Measurements from ENCODE around the gene OXA1L.
"Not testable (repeated sequence)": the region's sequence is repeated elsewhere in the genome, so short reads cannot be mapped to it uniquely, and the experiment has no call there.

The OXA1L gene

DNA sequence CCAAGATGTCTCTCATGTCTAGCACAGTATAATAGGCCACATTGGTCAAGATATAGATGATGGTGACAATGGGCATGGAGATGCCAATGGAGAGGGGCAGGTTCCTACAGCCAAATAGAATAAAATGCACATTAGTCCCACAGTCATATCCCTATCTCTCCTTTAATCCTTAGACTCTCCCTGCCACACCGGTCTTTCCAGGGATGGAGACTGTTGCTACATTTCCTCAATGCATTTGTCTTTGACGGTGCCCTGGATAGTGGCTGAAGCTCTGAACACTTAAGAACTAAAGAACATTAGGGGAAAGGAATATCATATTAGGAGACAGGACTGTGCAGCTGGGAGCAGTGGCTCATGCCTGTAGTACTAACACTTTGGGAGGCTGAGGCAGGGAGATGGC lies 9.7 kb downstream of the OXA1L start:
- no peak for TF ChIP-seq POLR2A (IDR thresholded peaks at IDR 0.05; ENCODE audit: low read depth, low read length)
- FAIRE-seq, result no peak
- DNase-seq (ENCODE audit: insufficient read length, low spot score), result no peak

GRCh38 chr14:22776849-22777248 lies 10.4 kb downstream of the OXA1L start:
- not testable (repeated sequence) for FAIRE-seq; DNase-seq (ENCODE audit: insufficient read length, low spot score)

DNA sequence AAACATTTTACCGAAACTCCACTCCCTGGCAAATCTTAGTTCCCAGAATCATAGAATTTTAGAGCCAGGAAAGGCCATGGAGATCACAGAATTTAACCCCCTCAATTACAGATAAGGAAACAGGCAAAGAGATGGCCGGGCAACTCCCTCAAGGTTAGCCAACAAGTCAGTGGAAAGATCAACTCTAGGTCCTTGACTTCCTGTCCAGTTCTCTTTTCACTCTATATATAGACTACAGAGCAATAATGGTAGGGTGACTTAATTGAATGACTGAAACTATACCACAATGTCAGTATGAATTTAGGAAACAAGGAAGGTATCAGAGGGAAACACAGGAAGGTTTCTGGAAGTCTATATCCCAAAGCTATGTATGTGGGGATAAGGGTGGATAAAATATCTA lies 11.6 kb downstream of the OXA1L start:
- DNase-seq (ENCODE audit: insufficient read length, low spot score) (no peak), FAIRE-seq (no peak)
- TF ChIP-seq POLR2A (IDR thresholded peaks at IDR 0.05; ENCODE audit: low read depth, low read length), result no peak

- FAIRE-seq (no peak), DNase-seq (ENCODE audit: insufficient read length, low spot score) (no peak)
- TF ChIP-seq POLR2A (IDR thresholded peaks at IDR 0.05; ENCODE audit: low read depth, low read length), result no peak
Measured at GRCh38 chr14:22780105-22780679, 13.7 kb downstream of the OXA1L start.

DNA sequence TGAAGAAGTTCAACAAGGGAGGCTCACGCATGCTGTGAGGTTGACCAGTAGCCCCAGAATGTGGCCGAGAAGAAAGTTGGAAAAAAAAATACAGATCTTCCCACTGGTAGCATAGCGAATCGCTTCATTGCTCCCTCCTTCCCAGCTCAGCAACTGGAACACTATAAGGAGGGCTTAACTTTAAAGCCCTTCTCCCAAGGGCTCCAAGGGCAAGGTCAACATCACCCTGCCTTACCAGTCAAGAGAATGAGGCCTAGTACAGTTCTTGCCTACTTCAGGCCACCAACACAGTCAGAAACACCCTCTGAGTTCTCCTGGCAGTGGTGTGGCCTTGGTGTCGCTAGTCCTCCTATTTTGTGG lies 14.4 kb downstream of the OXA1L start:
- FAIRE-seq (no peak), DNase-seq (ENCODE audit: insufficient read length, low spot score) (no peak)
- no peak for TF ChIP-seq POLR2A (IDR thresholded peaks at IDR 0.05; ENCODE audit: low read depth, low read length)

- TF ChIP-seq POLR2A (IDR thresholded peaks at IDR 0.05; ENCODE audit: low read depth, low read length), result no peak
- DNase-seq (ENCODE audit: insufficient read length, low spot score) (peak; percentile 28), FAIRE-seq (peak; percentile 50)
Measured at GRCh38 chr14:22781301-22781991, 15.0 kb downstream of the OXA1L start.

- FAIRE-seq, result no peak
- no peak for DNase-seq (ENCODE audit: insufficient read length, low spot score)
- TF ChIP-seq POLR2A (IDR thresholded peaks at IDR 0.05; ENCODE audit: low read depth, low read length), result no peak
Measured at GRCh38 chr14:22786685-22787084, 20.2 kb downstream of the OXA1L start.

GRCh38 chr14:22791301-22791700 lies 24.8 kb downstream of the OXA1L start:
- FAIRE-seq, result peak; percentile 81
- TF ChIP-seq POLR2A (IDR thresholded peaks at IDR 0.05; ENCODE audit: low read depth, low read length), result no peak
- DNase-seq (ENCODE audit: insufficient read length, low spot score), result no peak

GRCh38 chr14:22792158-22792557 lies 25.7 kb downstream of the OXA1L start:
- no peak for TF ChIP-seq POLR2A (IDR thresholded peaks at IDR 0.05; ENCODE audit: low read depth, low read length)
- no peak for FAIRE-seq
- DNase-seq (ENCODE audit: insufficient read length, low spot score), result no peak

GRCh38 chr14:22793550-22793949 lies 27.1 kb downstream of the OXA1L start:
- not testable (repeated sequence) for DNase-seq (ENCODE audit: insufficient read length, low spot score); FAIRE-seq

DNA sequence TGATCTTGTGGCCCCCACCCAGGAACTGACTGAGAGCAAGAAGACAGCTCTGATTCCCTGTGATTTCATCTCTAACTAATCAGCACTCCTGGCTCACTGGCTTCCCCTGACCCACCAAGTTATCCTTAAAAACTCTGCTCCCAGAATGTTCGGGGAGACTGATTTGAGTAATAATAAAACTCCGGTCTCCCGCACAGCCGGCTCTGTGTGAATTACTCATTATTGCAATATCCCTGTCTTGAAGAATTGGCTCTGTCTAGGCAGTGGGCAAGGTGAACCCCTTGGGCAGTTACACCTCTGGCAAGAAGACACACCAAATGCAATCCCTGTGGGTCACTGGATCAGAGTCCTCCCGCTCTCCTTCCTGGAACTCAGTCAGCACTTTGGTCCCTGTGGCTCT lies 27.5 kb downstream of the OXA1L start:
- DNase-seq (ENCODE audit: insufficient read length, low spot score) (no peak), FAIRE-seq (no peak)
- TF ChIP-seq POLR2A (IDR thresholded peaks at IDR 0.05; ENCODE audit: low read depth, low read length), result no peak

- TF ChIP-seq POLR2A (IDR thresholded peaks at IDR 0.05; ENCODE audit: low read depth, low read length), result no peak
- FAIRE-seq (no peak), DNase-seq (ENCODE audit: insufficient read length, low spot score) (no peak)
Measured at GRCh38 chr14:22794551-22794951, 28.1 kb downstream of the OXA1L start.

DNA sequence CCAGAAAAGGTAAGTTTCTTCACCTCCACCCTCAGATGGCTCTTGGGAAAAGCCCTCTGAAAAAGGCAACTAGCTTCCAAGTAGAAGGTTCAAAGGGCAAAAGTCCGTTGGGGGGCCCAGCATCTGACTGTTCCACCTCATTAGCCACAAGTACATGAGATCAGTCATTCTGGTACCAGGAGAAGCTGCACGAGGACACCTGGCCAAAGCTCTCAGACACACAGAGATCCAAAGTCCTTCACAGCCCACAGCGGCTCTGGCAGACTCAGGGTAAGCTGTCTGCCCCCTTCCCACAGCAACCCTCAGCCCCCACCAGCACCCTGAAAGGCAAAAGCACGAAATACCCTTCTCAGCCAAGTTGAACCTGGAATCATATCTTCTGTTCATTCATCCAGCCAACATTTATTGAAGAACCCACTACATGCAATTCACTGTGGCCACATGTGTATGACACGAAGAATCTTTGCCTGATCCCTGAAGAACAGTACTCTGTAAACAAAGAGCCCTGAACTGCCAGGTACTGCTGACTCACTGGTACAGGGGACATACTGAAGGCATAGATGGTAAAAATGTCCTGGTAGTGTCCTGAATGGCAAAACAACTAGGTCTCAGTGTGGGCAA lies 29.7 kb downstream of the OXA1L start:
- FAIRE-seq, result no peak
- no peak for TF ChIP-seq POLR2A (IDR thresholded peaks at IDR 0.05; ENCODE audit: low read depth, low read length)
- DNase-seq (ENCODE audit: insufficient read length, low spot score), result no peak

DNA sequence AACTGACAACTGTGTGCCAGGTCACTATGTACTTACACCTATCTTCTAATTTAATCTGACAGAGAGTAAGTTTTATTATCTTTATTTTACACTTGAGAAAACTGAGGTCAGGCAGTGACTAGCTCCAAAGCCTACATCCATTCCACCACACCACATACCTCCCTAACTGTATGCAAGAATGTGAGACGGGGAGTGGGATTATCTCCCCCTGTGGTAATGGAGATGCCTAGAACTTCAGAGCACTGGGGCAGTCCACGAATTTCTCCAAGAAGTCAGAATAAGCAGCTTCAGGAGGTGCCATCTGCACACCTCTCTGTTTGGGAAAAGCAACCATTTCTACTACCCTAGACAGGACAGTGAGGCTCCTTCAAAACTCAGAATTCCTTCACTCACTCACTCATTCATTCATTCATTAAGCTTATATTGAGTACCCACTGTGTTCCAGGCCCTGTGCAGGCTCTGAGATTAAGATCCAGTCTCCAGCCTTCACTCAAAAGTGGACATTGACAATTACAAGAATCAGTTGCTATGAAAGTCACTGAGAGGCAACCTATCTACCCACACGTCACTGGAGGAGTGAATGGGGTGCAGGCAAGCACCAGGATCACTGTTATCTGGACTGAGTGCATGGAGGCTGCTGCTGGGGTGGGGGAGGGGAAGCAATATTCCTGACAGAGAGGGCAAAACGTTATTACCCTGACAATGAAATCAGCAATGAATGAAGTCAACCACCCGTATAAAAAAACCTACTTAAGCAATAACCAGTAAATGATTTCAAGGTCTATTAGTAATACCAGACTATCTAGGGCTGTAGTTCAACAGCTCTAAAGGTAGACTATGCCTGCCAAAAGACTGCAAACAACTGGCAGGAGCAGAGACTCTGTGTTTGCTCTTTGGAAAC lies 30.8 kb downstream of the OXA1L start:
- FAIRE-seq (no peak), DNase-seq (ENCODE audit: insufficient read length, low spot score) (no peak)
- no peak for TF ChIP-seq POLR2A (IDR thresholded peaks at IDR 0.05; ENCODE audit: low read depth, low read length)
